Keratinocyte (primary cell): Measurements from ENCODE around the gene WNT3. TPM values are rescaled to one million over a fixed set of nuclear protein-coding genes. Genes with fewer than 3 reads are reported as not detected.
A peak's percentile ranks its signal among the peaks of the same experiment; 100 is the strongest.
"Not testable (repeated sequence)": the region's sequence is repeated elsewhere in the genome, so short reads cannot be mapped to it uniquely, and the experiment has no call there.

Experiments used
- DNase-seq: peaks from one replicate; pipeline ENCODE4 v3.0.0-alpha.2; 2011; ENCODE audit warnings: low read depth, missing footprints, low spot score
- FAIRE-seq: peaks from 2 replicates; lab custom pipeline; 2011; peaks lifted over from hg19 to GRCh38; lab: Jason Lieb, UNC
- H2AFZ ChIP-seq: 2 replicates; pipeline ENCODE4 v1.6.0; 2012; ENCODE audit warnings: low read length, control low read depth, inconsistent platforms; ENCODE audit not compliant: control insufficient read depth
- H3K27ac ChIP-seq: 2 replicates; pipeline ENCODE4 v1.5.1; 2011; ENCODE audit warnings: low read length; ENCODE audit not compliant: control insufficient read depth, insufficient read depth
- H3K27me3 ChIP-seq: 3 replicates; pipeline ENCODE4 v1.6.0; 2011; ENCODE audit warnings: low read length; ENCODE audit not compliant: control insufficient read depth, insufficient read depth; ENCODE audit errors: extremely low read depth
- H3K36me3 ChIP-seq, 2 experiments: 2 replicates in 1 of 2; 3 replicates in 1 of 2; pipeline ENCODE4 v1.5.1; 2011; ENCODE audit warnings: low read length in 2 of 2, mild to moderate bottlenecking in 1 of 2; ENCODE audit not compliant: control insufficient read depth in 2 of 2, insufficient read depth in 2 of 2; ENCODE audit errors: extremely low read depth in 1 of 2
- H3K4me1 ChIP-seq: 3 replicates; pipeline ENCODE4 v1.5.1; 2011; ENCODE audit warnings: low read length; ENCODE audit not compliant: control insufficient read depth, insufficient read depth; ENCODE audit errors: extremely low read depth
- H3K4me2 ChIP-seq: 3 replicates; pipeline ENCODE4 v1.6.0; 2011; ENCODE audit warnings: low read depth, low read length; ENCODE audit not compliant: control insufficient read depth, insufficient read depth; ENCODE audit errors: extremely low read depth
- H3K4me3 ChIP-seq, 3 experiments: fragments of 200-600 bp in 1 of 3; sonication (generic) in 1 of 3; 2 replicates in 2 of 3; 3 replicates in 1 of 3; pipeline ENCODE4 v1.5.1; 2011 to 2016; ENCODE audit warnings: low read length in 3 of 3, mild to moderate bottlenecking in 3 of 3, control low read depth in 2 of 3, inconsistent platforms in 1 of 3, low read depth in 1 of 3, mixed read lengths in 1 of 3, mixed run types in 1 of 3, moderate library complexity in 1 of 3; ENCODE audit not compliant: control insufficient read depth in 2 of 3, insufficient read depth in 2 of 3; ENCODE audit errors: extremely low read depth in 1 of 3
- H3K79me2 ChIP-seq: 2 replicates; pipeline ENCODE4 v1.6.0; 2012; ENCODE audit warnings: low read length; ENCODE audit not compliant: control insufficient read depth, insufficient read depth
- H3K9ac ChIP-seq: 3 replicates; pipeline ENCODE4 v1.6.0; 2011; ENCODE audit warnings: low read length; ENCODE audit not compliant: control insufficient read depth, insufficient read depth; ENCODE audit errors: extremely low read depth
- H3K9me1 ChIP-seq: 3 replicates; pipeline ENCODE4 v1.6.0; 2011; ENCODE audit warnings: low read length; ENCODE audit not compliant: control insufficient read depth, insufficient read depth; ENCODE audit errors: extremely low read depth
- H3K9me3 ChIP-seq: 2 replicates; pipeline ENCODE4 v1.5.1; 2012; ENCODE audit warnings: low read depth, low read length; ENCODE audit not compliant: control insufficient read depth
- H4K20me1 ChIP-seq: 3 replicates; pipeline ENCODE4 v1.6.0; 2011; ENCODE audit warnings: low read length; ENCODE audit not compliant: control insufficient read depth, insufficient read depth; ENCODE audit errors: extremely low read depth
- CTCF ChIP-seq, 3 experiments: IDR thresholded peaks in 1 of 3; conservative IDR thresholded peaks in 1 of 3; optimal IDR thresholded peaks in 1 of 3; 2 replicates in 2 of 3; 3 replicates in 1 of 3; pipeline versions ENCODE3 to v1.5.1; 2011; ENCODE audit warnings: low read length in 3 of 3, mild to moderate bottlenecking in 3 of 3, moderate library complexity in 2 of 3, control low read depth in 1 of 3, inconsistent platforms in 1 of 3; ENCODE audit not compliant: insufficient read depth in 2 of 3; ENCODE audit errors: extremely low read depth in 1 of 3
- EZH2 ChIP-seq: IDR thresholded peaks from one replicate; pipeline ENCODE4 v1.6.1; 2012; ENCODE audit warnings: inconsistent platforms, mild to moderate bottlenecking, low read length, moderate library complexity
- dilution Hi-C: fragments of 300-500 bp; cut with MboI; formaldehyde crosslinking; loops from one replicate; pipeline ENCODE4 v1.7.0; 2020; ENCODE audit warnings: low sequenced_read_pairs; ENCODE audit not compliant: extremely low pct_ligation_motif_present
- polyA plus RNA-seq, 5 experiments: library from polyadenylated mRNA; depleted of rRNA in 3 of 5; stranded (reverse) in 3 of 5; stranded (forward) in 1 of 5; unstranded in 1 of 5; fragments of >200 nt; gene quantifications; 1 replicate in 1 of 5; 2 replicates in 3 of 5; 3 replicates in 1 of 5; pipeline versions ENCODE4 v1.2.1 to v1.2.3, GENCODE V29; 2011 to 2012; ENCODE audit warnings: missing spikeins in 2 of 5, low read depth in 1 of 5, low replicate concordance in 1 of 5

WNT3 gene
- polyA plus RNA-seq, 1 donor (not counting 4 experiments of a cell fraction or from before 2014, with no cell fraction given), result 1.9 TPM

- Histone ChIP-seq H3K9ac (no peak overlapping the region), H3K9me1 (no peaks in the 10 kb centered on the region), H2AFZ (no peak overlapping the region), H3K27ac (no peak overlapping the region), H3K4me1 (no peaks in the 10 kb centered on the region), H3K9me3 (no peaks in the 10 kb centered on the region), H4K20me1 (no peaks in the 10 kb centered on the region), H3K27me3 (peaks cover 13% of the 10 kb centered on the region), H3K36me3 (no peaks in the 10 kb centered on the region), H3K4me3 (no peak overlapping the region), H3K79me2 (no peaks in the 10 kb centered on the region), H3K4me2 (no peak overlapping the region)
- DNase-seq (no peak), FAIRE-seq (no peak)
- TF ChIP-seq CTCF (optimal IDR thresholded peaks at IDR 0.05 in 1 of 3, IDR thresholded peaks at IDR 0.05 in 1 of 3, conservative IDR thresholded peaks at IDR 0.05 in 1 of 3; ENCODE audit: extremely low read depth in 1 of 3, insufficient read depth in 2 of 3, low read length in 3 of 3) (peak in 2 of 3 experiments; percentile 71 to 81), EZH2 (no peak)
- dilution Hi-C loops, result no loop called here
These were observed 23.3 kb upstream of the WNT3 start for GRCh38 chr17:46841561-46842379.

- H3K27me3 ChIP-seq, FAIRE-seq, H2AFZ ChIP-seq, H3K9me1 ChIP-seq, H3K4me2 ChIP-seq, dilution Hi-C loops, DNase-seq, H3K9me3 ChIP-seq, H3K9ac ChIP-seq, H3K36me3 ChIP-seq, H3K4me3 ChIP-seq, H3K4me1 ChIP-seq, H3K27ac ChIP-seq, H3K79me2 ChIP-seq, H4K20me1 ChIP-seq: not testable (repeated sequence)
These were observed 22.1 kb upstream of the WNT3 start for GRCh38 chr17:46840596-46840995.
